GDM1 (cell line): ENCODE data around the gene BRF1.

ENCODE experiments used
- DNase-seq: peaks from one replicate; lab custom pipeline; 2025; lab: John Stamatoyannopoulos, UW

The BRF1 gene

GRCh38 chr14:105267820-105268548 is 32.8 kb downstream of the BRF1 start:
- no peak for DNase-seq

GRCh38 chr14:105261781-105262180 is 39.0 kb downstream of the BRF1 start:
- DNase-seq, result no peak

- no peak for DNase-seq
Measured at GRCh38 chr14:105260959-105261358, 39.8 kb downstream of the BRF1 start.

- no peak for DNase-seq
Measured at GRCh38 chr14:105258846-105259245, 42.0 kb downstream of the BRF1 start.

- no peak for DNase-seq
Measured at GRCh38 chr14:105257464-105257863, 43.3 kb downstream of the BRF1 start.

GRCh38 chr14:105256292-105256960 is 44.4 kb downstream of the BRF1 start:
- DNase-seq, result no peak

GRCh38 chr14:105255021-105255507 is 45.7 kb downstream of the BRF1 start:
- no peak for DNase-seq

GRCh38 chr14:105253329-105253682 is 47.5 kb downstream of the BRF1 start:
- no peak for DNase-seq

GRCh38 chr14:105252552-105253328 is 48.1 kb downstream of the BRF1 start:
- no peak for DNase-seq

GRCh38 chr14:105251920-105252319 is 48.9 kb downstream of the BRF1 start:
- DNase-seq, result no peak

GRCh38 chr14:105250986-105251385 is 49.8 kb downstream of the BRF1 start:
- no peak for DNase-seq

GRCh38 chr14:105250008-105250366 is 50.8 kb downstream of the BRF1 start:
- DNase-seq, result no peak

- DNase-seq, result no peak
Measured at GRCh38 chr14:105249182-105250007, 51.4 kb downstream of the BRF1 start.

- no peak for DNase-seq
Measured at GRCh38 chr14:105248368-105249181, 52.2 kb downstream of the BRF1 start, which contains the start of gene BTBD6. BTBD6 (plus strand) TSS chr14:105248533; CDS start chr14:105248712, 179 bp downstream.

- no peak for DNase-seq
Measured at GRCh38 chr14:105247715-105248367, 53.0 kb downstream of the BRF1 start.

- no peak for DNase-seq
Measured at GRCh38 chr14:105247026-105247425, 53.8 kb downstream of the BRF1 start.

- no peak for DNase-seq
Measured at GRCh38 chr14:105244334-105244733, 56.5 kb downstream of the BRF1 start.

- DNase-seq, result no peak
Measured at GRCh38 chr14:105241641-105242040, 59.2 kb downstream of the BRF1 start.

- DNase-seq, result no peak
Measured at GRCh38 chr14:105240811-105241576, 59.8 kb downstream of the BRF1 start.
